Progenitor cell of endocrine pancreas (in vitro differentiated cells): ENCODE results near the gene PNMT. TPM values are rescaled to one million over a fixed set of nuclear protein-coding genes. Genes with fewer than 3 reads are reported as not detected.

Experiments
- DNase-seq: peaks from one replicate; pipeline ENCODE4 v3.0.0; 2021; ENCODE audit warnings: low spot score; ENCODE audit not compliant: unreplicated experiment
- H3K27ac Mint-ChIP-seq: 2 replicates; pipeline ENCODE4 v1.8.0; 2021; ENCODE audit warnings: mild to moderate bottlenecking, moderate library complexity, mixed read lengths
- H3K27me3 Mint-ChIP-seq: 2 replicates; pipeline ENCODE4 v1.8.0; 2021; ENCODE audit warnings: mixed read lengths
- H3K36me3 Mint-ChIP-seq: 2 replicates; pipeline ENCODE4 v1.8.0; 2022; ENCODE audit warnings: mixed read lengths; ENCODE audit not compliant: insufficient read depth
- H3K4me1 Mint-ChIP-seq: 2 replicates; pipeline ENCODE4 v1.8.0; 2021; ENCODE audit warnings: low read depth, mixed read lengths
- H3K4me3 Mint-ChIP-seq: 2 replicates; pipeline ENCODE4 v1.8.0; 2021; ENCODE audit warnings: low read depth, mild to moderate bottlenecking, moderate library complexity, mixed read lengths
- H3K9me3 Mint-ChIP-seq: 2 replicates; pipeline ENCODE4 v1.8.0; 2021; ENCODE audit warnings: low read depth, mixed read lengths
- total RNA-seq: library from RNA; stranded (reverse); gene quantifications from 2 replicates; pipeline ENCODE4 v1.2.1, GENCODE V29; 2021
- TF ChIP-seq, protein P1 (sequence below): fragments of 200-600 bp; sonication (generic); IDR thresholded peaks from one replicate; pipeline ENCODE4 v1.5.0; 2021; ENCODE audit warnings: antibody characterized with exemption, mild to moderate bottlenecking; ENCODE audit not compliant: unreplicated experiment

The PNMT gene
- total RNA-seq, 1 donor from 2014 or later = 2.5 TPM

GRCh38 chr17:39635614-39636176, 32.6 kb upstream of the PNMT start:
- H3K9me3 Mint-ChIP-seq = no peaks in the 10 kb centered on the region
- peak overlapping the region; percentile 91 for H3K4me3 Mint-ChIP-seq
- H3K36me3 Mint-ChIP-seq = no peaks in the 10 kb centered on the region
- no peak overlapping the region for H3K27ac Mint-ChIP-seq
- DNase-seq = no peak
- TF ChIP-seq, protein P1, sequence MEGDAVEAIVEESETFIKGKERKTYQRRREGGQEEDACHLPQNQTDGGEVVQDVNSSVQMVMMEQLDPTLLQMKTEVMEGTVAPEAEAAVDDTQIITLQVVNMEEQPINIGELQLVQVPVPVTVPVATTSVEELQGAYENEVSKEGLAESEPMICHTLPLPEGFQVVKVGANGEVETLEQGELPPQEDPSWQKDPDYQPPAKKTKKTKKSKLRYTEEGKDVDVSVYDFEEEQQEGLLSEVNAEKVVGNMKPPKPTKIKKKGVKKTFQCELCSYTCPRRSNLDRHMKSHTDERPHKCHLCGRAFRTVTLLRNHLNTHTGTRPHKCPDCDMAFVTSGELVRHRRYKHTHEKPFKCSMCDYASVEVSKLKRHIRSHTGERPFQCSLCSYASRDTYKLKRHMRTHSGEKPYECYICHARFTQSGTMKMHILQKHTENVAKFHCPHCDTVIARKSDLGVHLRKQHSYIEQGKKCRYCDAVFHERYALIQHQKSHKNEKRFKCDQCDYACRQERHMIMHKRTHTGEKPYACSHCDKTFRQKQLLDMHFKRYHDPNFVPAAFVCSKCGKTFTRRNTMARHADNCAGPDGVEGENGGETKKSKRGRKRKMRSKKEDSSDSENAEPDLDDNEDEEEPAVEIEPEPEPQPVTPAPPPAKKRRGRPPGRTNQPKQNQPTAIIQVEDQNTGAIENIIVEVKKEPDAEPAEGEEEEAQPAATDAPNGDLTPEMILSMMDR = no peak
- peaks cover 13% of the 10 kb centered on the region for H3K27me3 Mint-ChIP-seq
- H3K4me1 Mint-ChIP-seq = peaks cover 20% of the 10 kb centered on the region

- peaks cover 17% of the 10 kb centered on the region for H3K4me1 Mint-ChIP-seq
Observed at GRCh38 chr17:39636587-39636926, 31.7 kb upstream of the PNMT start.

DNA sequence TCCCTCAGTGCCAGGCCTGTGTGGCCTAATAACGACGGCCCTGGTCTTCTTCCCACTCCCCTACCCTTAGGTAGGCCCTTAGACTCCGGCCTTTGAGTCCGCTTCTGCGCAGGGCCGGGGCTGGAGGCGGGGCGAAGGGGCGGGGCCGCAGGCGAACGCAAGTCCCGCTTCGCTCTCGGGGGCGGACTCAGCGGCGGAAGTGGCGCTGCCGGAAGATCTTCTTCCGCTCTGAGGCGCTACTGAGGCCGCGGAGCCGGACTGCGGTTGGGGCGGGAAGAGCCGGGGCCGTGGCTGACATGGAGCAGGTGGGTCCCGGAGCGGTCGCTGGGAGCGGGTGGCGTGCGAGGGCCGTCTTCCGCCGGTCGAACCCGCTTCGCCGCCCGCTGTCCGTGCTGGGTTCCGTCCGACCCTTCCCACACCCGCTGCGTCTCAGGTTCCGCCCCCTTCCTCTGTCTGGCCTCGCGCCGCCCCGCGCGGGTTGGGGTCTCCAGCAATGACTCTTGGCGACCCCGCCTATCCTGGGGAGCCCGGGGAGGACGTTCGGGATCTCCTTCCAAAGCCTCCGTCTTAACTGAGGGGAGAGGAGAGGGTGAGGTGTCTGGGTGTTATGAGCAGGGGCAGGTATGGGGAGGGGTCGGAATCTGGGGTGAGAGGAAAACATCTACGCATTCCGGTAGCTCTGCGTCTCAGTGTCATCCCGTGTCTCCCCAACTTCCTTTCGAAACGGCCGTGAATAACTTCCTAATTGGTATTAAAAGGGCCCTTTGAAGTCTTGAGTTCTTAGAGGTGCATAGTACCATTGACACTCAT, 31.1 kb upstream of the PNMT start, which contains the start of gene STARD3:
STARD3 (plus strand) TSS at position 218 of the 810 bp plus-strand sequence. CDS start 16,388 bp downstream, outside the sequence.
- Mint-ChIP-seq H3K9me3 (no peaks in the 10 kb centered on the region), H3K27me3 (no peaks in the 10 kb centered on the region), H3K4me1 (peaks cover 15% of the 10 kb centered on the region), H3K36me3 (no peaks in the 10 kb centered on the region), H3K4me3 (peak within 1 kb of the TSS; percentile 91), H3K27ac (peak within 1 kb of the TSS; percentile 92)
- DNase-seq = peak; percentile 79
- TF ChIP-seq, protein P1 = no peak

More at GRCh38 chr17:39636587-39636926, 31.7 kb upstream of the PNMT start:
- no peaks in the 10 kb centered on the region for H3K36me3 Mint-ChIP-seq
- H3K9me3 Mint-ChIP-seq = no peaks in the 10 kb centered on the region
- H3K27ac Mint-ChIP-seq = peak overlapping the region; percentile 74
- H3K4me3 Mint-ChIP-seq = peak overlapping the region; percentile 91
- TF ChIP-seq, protein P1 = no peak
- DNase-seq = no peak
- peaks cover 5% of the 10 kb centered on the region for H3K27me3 Mint-ChIP-seq

GRCh38 chr17:39638317-39638716, 29.9 kb upstream of the PNMT start:
- TF ChIP-seq, protein P1 = no peak
- Mint-ChIP-seq H3K9me3 (no peaks in the 10 kb centered on the region), H3K27ac (no peak overlapping the region), H3K36me3 (no peaks in the 10 kb centered on the region), H3K27me3 (no peaks in the 10 kb centered on the region), H3K4me3 (peak overlapping the region; percentile 91), H3K4me1 (peaks cover 15% of the 10 kb centered on the region)
- no peak for DNase-seq

DNA sequence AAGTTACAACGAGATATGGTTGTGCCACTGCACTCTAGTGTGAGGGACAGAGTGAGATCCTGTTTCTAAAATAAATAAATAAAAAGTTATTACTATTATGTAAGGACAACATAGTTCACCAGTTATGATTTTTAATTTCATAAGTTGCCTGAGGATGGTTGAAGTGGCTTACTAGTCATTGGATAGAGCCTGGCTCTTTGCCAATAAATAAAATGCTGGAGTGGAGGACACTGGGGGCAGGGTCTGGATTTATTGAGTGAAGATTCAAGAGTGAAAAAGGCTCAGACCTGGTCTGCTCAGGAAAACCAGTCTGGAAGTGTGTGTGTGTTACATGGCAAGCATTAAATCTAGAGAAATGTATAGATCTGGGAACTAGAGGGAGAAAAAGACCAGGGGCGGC, 29.2 kb upstream of the PNMT start:
- Mint-ChIP-seq H3K27ac (no peak overlapping the region), H3K36me3 (no peaks in the 10 kb centered on the region), H3K4me3 (no peak overlapping the region), H3K4me1 (peaks cover 15% of the 10 kb centered on the region), H3K9me3 (no peaks in the 10 kb centered on the region), H3K27me3 (no peaks in the 10 kb centered on the region)
- TF ChIP-seq, protein P1 = no peak
- DNase-seq = no peak
